ENCODE results near the gene MTERF1. TPM values are rescaled to one million over a fixed set of nuclear protein-coding genes. Genes with fewer than 3 reads are reported as not detected.
"Not testable (repeated sequence)": the region's sequence is repeated elsewhere in the genome, so short reads cannot be mapped to it uniquely, and the experiment has no call there.

MTERF1 gene
- total RNA-seq, 1 donor from 2014 or later: 5.0 TPM

DNA sequence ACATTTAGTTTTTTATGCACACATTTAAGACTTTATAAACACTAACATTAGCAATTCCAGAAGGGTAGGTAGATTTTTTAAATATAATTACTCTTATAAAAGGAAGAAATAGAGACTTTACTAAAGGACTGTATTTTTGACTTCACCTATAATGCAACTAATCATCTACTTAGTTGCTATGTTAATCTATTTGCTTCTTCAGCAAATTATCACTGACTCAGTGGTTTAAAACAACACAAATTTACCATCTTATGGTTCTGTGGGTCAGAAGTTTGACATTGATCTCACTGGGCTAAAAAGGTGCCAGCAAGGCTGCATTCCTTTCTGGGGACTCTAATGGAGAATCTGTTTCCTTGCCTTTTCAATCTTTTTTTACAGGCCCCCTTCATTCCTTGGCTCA is 7.6 kb downstream of the MTERF1 start:
- Histone ChIP-seq H3K27ac (no peak overlapping the region), H3K27me3 (no peaks in the 10 kb centered on the region), H3K4me3 (no peak overlapping the region), H3K9me3 (no peaks in the 10 kb centered on the region), H3K36me3 (peaks cover 0 to 43% of the 10 kb centered on the region in 2 donors), H3K4me1 (peaks cover 0 to 3% of the 10 kb centered on the region in 2 donors)
- no peak for DNase-seq (ENCODE audit: low spot score in 2 of 2)
- TF ChIP-seq, protein P1, sequence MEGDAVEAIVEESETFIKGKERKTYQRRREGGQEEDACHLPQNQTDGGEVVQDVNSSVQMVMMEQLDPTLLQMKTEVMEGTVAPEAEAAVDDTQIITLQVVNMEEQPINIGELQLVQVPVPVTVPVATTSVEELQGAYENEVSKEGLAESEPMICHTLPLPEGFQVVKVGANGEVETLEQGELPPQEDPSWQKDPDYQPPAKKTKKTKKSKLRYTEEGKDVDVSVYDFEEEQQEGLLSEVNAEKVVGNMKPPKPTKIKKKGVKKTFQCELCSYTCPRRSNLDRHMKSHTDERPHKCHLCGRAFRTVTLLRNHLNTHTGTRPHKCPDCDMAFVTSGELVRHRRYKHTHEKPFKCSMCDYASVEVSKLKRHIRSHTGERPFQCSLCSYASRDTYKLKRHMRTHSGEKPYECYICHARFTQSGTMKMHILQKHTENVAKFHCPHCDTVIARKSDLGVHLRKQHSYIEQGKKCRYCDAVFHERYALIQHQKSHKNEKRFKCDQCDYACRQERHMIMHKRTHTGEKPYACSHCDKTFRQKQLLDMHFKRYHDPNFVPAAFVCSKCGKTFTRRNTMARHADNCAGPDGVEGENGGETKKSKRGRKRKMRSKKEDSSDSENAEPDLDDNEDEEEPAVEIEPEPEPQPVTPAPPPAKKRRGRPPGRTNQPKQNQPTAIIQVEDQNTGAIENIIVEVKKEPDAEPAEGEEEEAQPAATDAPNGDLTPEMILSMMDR (IDR thresholded peaks at IDR 0.05): no peak
- intact Hi-C loops (cut with DNase I): no loop called here

DNA sequence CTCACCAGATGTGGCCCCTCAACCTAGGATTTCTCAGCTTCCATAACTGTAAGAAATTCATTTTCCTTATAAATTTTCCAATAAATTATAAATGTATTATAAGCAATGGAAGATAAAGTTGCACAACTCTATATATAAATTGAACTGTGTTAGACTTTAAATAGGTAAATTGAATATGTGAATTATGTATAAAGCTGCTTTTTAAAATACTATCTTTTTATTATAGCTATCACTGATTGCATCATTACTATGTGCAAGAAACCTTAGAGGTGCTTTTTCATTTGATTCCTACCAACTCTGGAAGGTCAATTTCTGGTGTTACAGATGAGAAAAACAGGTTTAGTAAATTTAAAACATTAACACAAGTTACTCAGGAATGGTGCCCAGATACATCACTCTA is 8.4 kb downstream of the MTERF1 start:
- H3K27ac ChIP-seq: no peak overlapping the region
- no peak overlapping the region for H3K4me3 ChIP-seq
- H3K36me3 ChIP-seq: peaks cover 0 to 47% of the 10 kb centered on the region in 2 donors
- DNase-seq (ENCODE audit: low spot score in 2 of 2): no peak
- H3K27me3 ChIP-seq: no peaks in the 10 kb centered on the region
- intact Hi-C loops (cut with DNase I): no loop called here
- TF ChIP-seq, protein P1 (IDR thresholded peaks at IDR 0.05): no peak
- H3K4me1 ChIP-seq: peaks cover 0 to 3% of the 10 kb centered on the region in 2 donors
- no peaks in the 10 kb centered on the region for H3K9me3 ChIP-seq

DNA sequence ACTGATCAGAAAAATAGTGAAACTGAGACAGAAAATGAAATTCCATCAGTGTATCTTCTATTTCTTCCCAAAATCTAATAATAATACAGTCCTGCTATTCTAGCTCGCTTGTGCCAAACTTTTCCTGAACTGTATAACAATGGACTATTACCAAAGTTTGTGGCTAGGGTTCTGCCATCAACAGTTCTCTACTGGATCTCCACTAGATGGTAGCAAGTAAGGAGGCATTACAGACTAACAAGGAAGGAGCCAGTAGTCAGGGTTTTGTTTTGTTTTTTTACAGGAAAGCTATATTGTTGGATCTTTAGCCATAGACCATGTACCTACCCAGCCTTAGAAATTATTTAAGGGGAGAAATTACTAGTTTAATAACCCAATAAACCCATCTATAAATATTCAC is 10.8 kb downstream of the MTERF1 start:
- Histone ChIP-seq H3K9me3 (no peaks in the 10 kb centered on the region), H3K4me3 (no peak overlapping the region), H3K27ac (no peak overlapping the region), H3K4me1 (no peaks in the 10 kb centered on the region), H3K36me3 (peaks cover 0 to 34% of the 10 kb centered on the region in 2 donors), H3K27me3 (no peaks in the 10 kb centered on the region)
- DNase-seq (ENCODE audit: low spot score in 2 of 2): no peak
- TF ChIP-seq, protein P1 (IDR thresholded peaks at IDR 0.05): no peak
- intact Hi-C loops (cut with DNase I): no loop called here

DNA sequence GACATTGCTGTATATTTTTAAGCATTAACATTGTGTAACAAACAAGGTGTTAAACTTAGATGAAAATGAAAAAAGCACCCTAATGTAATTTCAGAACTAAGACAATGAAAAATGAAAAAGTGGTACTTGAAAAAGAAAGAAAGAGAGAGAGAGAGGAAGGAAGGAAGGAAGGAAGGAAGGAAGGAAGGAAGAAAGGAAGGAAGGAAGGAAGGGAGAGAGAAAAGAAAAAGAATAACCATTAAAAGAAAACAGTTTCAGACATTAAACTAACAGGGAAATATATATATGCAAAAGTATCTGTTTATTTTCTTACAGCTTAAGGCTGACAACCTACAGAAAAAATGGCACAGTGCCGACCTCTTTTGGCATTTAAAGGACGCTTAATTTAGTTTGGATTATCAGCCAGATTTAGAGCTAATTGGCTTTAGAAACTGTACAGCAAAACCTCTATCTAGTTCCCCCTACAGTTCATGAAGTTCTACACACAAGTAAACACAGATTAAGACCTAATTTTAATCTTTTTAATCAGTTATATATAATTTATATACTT is 13.8 kb downstream of the MTERF1 start:
- intact Hi-C loops (cut with DNase I): no loop called here
- TF ChIP-seq, protein P1 (IDR thresholded peaks at IDR 0.05): no peak

DNA sequence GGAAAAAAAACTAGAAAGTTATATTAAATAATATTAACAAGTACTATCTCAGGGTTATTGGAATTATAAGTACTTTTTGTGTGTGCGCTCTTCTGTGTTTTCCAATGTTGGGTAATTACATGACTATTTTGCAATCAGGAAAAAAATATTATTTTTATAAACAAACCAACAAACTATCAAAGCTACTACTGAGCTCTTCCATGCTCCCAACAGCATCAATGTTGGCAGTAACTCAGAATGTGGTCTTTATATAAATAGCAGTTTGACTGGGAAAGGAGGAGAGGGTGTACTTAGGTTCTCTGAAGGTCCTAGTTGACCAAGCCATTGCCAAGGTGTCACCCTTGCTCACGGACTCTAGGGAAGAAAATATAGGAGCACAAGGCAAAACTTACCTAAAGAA is 15.0 kb downstream of the MTERF1 start:
- Histone ChIP-seq H3K36me3 (peaks cover 0 to 7% of the 10 kb centered on the region in 2 donors), H3K4me1 (no peaks in the 10 kb centered on the region), H3K27ac (no peak overlapping the region), H3K4me3 (no peak overlapping the region), H3K27me3 (no peaks in the 10 kb centered on the region), H3K9me3 (no peaks in the 10 kb centered on the region)
- no peak for DNase-seq (ENCODE audit: low spot score in 2 of 2)
- TF ChIP-seq, protein P1 (IDR thresholded peaks at IDR 0.05): no peak
- intact Hi-C loops (cut with DNase I): no loop called here

More for the DNA sequence above, 13.8 kb downstream of the MTERF1 start:
- H3K4me3 ChIP-seq: no peak overlapping the region
- H3K9me3 ChIP-seq: no peaks in the 10 kb centered on the region
- H3K27me3 ChIP-seq: no peaks in the 10 kb centered on the region
- no peak overlapping the region for H3K27ac ChIP-seq
- H3K4me1 ChIP-seq: no peaks in the 10 kb centered on the region
- DNase-seq (ENCODE audit: low spot score in 2 of 2): no peak
- H3K36me3 ChIP-seq: peaks cover 0 to 10% of the 10 kb centered on the region in 2 donors

DNA sequence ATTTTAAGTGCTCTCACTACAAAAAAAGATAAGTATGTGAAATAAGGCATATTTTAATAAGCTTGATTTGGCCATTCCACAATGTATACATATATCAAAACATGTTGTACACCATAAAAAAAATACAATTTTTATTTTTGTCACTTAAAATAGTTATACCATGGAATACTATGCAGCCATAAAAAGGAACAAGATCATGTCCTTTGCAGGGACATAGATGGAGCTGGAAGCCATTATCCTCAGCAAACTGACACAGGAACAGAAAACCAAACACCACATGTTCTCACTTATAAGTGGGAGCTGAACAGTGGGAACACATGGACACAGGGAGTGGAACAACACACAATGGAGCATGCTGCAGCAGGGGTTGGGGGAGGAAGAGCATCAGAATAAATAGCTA is 15.9 kb downstream of the MTERF1 start:
- H3K27ac ChIP-seq; DNase-seq (ENCODE audit: low spot score in 2 of 2); H3K36me3 ChIP-seq; H3K27me3 ChIP-seq; intact Hi-C loops (cut with DNase I); H3K9me3 ChIP-seq; H3K4me3 ChIP-seq; H3K4me1 ChIP-seq: not testable (repeated sequence)
